ENCODE measurements around the gene NCKIPSD. TPM values are rescaled to one million over a fixed set of nuclear protein-coding genes. Genes with fewer than 3 reads are reported as not detected.

NCKIPSD gene
- total RNA-seq, 1 donor from 2014 or later = 49.8 TPM

DNA sequence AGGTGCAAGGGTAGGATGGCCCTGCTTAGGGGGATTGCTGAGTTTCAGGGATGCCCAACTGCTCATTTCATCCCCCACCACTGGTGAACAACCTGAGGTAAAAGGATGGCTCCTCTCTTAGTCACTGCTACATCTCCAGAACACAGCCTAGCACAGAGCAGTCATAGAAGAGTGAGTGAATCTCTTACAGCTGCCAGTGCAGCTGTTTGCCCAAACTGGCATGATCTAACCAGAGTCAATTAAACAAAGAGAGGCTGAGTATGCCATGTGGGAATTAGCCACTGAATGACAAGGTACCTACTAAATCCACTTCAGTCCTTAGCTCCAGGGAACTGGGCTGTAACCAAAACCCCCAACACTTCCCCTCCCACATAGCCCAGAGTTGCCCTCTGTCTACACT is 6.8 kb upstream of the NCKIPSD start:
- Mint-ChIP-seq H3K27ac (no peak overlapping the region), H3K4me3 (ENCODE audit: low read depth) (no peak overlapping the region), H3K36me3 (ENCODE audit: low read depth) (peaks cover 62% of the 10 kb centered on the region), H3K4me1 (ENCODE audit: low read depth) (peaks cover 4% of the 10 kb centered on the region), H3K27me3 (ENCODE audit: low read depth) (no peaks in the 10 kb centered on the region), H3K9me3 (no peaks in the 10 kb centered on the region)
- intact Hi-C loops (cut with micrococcal nuclease) = no loop called here
- no peak for DNase-seq (ENCODE audit: low spot score)

DNA sequence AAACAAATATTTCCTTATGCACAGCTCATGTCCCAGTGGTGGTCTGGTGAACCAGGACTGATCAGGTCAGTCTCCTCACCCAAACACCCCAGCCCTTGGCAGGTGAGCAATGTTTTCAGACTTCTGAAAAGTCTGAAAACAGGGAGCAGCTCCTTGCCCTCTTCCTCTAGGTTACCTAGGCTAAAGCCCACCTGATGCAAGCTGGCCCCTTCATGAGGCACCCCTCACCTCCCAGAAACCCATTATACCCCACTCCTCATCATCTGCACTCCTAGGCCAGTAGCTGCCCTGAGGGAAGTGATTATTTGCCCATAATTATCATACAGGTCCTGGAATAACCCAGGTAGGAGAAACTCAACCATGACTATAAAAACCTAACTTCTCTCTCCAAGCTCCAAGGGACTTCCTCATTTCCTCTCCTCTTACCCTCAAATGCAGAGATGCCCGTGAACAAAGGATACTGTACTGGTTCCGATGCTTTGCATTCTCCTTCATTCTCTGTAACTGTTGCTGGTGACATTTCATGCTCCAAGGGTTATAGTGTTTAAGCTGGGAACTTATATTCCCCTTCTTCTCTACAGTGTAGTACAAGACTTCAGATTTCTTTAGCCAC is 5.2 kb upstream of the NCKIPSD start:
- Mint-ChIP-seq H3K27me3 (ENCODE audit: low read depth) (no peaks in the 10 kb centered on the region), H3K36me3 (ENCODE audit: low read depth) (peaks cover 57% of the 10 kb centered on the region), H3K4me1 (ENCODE audit: low read depth) (peaks cover 4% of the 10 kb centered on the region), H3K4me3 (ENCODE audit: low read depth) (no peak overlapping the region), H3K27ac (no peak overlapping the region), H3K9me3 (no peaks in the 10 kb centered on the region)
- intact Hi-C loops (cut with micrococcal nuclease) = no loop called here
- DNase-seq (ENCODE audit: low spot score) = no peak

DNA sequence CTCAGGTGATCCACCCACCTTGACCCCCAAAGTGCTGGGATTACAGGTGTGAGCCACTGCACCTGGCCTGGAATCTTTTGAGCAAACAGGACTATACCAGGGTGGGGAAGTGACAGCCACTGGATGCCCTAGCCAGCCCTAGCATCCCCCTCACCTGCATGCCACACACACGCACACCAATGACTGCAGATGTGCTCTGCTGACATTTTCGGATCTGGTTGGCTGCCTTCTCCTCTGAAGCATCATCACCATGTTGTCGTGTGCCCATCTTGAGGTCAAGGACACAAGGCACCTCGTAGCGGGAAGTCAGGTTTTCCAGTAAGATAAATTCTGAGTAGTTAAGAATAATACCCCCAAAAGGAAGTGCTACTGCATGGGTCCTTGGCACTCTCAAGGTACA is 3.7 kb upstream of the NCKIPSD start:
- no peak overlapping the region for H3K27ac Mint-ChIP-seq
- no peak for DNase-seq (ENCODE audit: low spot score)
- no peaks in the 10 kb centered on the region for H3K27me3 Mint-ChIP-seq (ENCODE audit: low read depth)
- no peaks in the 10 kb centered on the region for H3K9me3 Mint-ChIP-seq
- no peak overlapping the region for H3K4me3 Mint-ChIP-seq (ENCODE audit: low read depth)
- H3K36me3 Mint-ChIP-seq (ENCODE audit: low read depth) = peaks cover 46% of the 10 kb centered on the region
- H3K4me1 Mint-ChIP-seq (ENCODE audit: low read depth) = peaks cover 10% of the 10 kb centered on the region
- intact Hi-C loops (cut with micrococcal nuclease) = no loop called here

DNA sequence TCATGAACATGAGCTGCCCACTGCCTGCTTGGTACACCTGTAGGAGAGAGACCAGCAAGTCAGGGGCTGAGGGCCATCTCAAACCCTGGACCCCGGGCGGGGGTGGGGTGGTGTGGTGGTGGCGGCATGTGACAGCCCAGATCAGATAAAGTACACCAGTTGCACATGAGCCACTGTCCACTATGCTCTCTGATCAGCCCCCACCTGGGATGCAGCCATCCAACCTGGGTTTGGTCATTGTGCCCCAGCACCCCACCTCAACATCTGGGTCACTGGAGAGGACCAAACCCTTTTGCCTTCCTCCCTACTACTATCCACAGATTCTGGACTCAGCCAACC is 3.0 kb upstream of the NCKIPSD start:
- H3K4me3 Mint-ChIP-seq (ENCODE audit: low read depth) = no peak overlapping the region
- H3K4me1 Mint-ChIP-seq (ENCODE audit: low read depth) = peaks cover 14% of the 10 kb centered on the region
- H3K36me3 Mint-ChIP-seq (ENCODE audit: low read depth) = peaks cover 43% of the 10 kb centered on the region
- intact Hi-C loops (cut with micrococcal nuclease) = no loop called here
- H3K27ac Mint-ChIP-seq = no peak overlapping the region
- H3K27me3 Mint-ChIP-seq (ENCODE audit: low read depth) = no peaks in the 10 kb centered on the region
- no peak for DNase-seq (ENCODE audit: low spot score)
- no peaks in the 10 kb centered on the region for H3K9me3 Mint-ChIP-seq

DNA sequence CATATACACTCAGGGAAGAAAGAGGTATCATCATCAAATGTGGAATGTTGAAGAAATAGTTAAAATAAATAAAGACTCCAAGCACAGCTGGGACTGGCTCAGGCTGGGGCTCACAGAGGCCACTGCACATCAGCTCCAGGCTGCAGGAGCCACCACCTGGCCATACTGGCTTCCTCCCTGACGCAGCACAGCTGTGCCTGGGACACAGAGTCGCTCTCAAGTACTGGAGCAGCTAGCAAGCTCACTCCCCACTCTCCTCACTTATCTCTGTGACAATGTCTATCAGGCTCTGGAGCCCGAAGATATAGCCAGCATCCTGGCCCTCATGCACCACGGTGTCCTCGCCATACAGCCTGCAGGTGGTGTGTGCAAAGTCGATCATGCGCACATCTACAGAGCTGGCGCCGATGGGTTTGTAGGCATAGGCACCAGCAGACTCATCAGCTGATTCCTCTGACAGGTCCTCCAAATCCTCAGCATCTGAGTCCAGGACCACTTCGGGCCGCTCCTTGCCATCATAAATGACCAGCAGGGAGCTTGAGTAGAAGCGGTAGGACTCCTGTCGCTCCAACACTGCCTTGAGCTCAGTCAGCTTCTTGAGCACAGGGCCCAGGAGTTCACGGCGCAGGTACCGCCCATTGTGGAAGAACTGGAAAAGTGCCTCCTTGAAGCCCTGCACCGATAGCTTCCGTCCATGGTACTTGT is 2.5 kb upstream of the NCKIPSD start:
- no peak overlapping the region for H3K4me3 Mint-ChIP-seq (ENCODE audit: low read depth)

DNA sequence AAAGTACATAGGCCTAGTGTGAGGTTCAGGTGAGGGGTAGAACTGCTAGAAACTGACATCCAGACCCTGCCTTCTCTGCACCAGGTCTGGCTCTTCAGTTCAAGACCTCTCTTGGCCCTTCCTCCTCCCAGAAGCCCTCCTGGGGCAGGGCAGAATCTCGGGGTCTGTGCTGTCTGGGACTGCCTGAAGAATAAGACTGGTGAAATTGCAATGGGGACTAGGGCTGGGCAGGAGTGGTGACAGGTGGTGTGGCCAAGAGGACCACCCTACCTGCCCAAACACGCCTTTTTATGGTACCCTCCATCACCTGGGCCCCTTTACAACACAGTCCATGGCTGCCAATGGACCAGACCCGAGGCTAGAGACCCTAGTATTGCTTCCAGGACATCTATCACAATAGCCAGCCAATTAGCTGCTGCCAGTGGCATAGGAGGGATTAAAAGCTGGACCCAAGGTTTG is 1.5 kb upstream of the NCKIPSD start:
- Mint-ChIP-seq H3K36me3 (ENCODE audit: low read depth) (peaks cover 37% of the 10 kb centered on the region), H3K4me3 (ENCODE audit: low read depth) (no peak overlapping the region), H3K27me3 (ENCODE audit: low read depth) (no peaks in the 10 kb centered on the region), H3K9me3 (no peaks in the 10 kb centered on the region), H3K4me1 (ENCODE audit: low read depth) (peaks cover 15% of the 10 kb centered on the region), H3K27ac (no peak overlapping the region)
- DNase-seq (ENCODE audit: low spot score) = no peak
- intact Hi-C loops (cut with micrococcal nuclease) = no loop called here

More for the DNA sequence above, 2.5 kb upstream of the NCKIPSD start:
- Mint-ChIP-seq H3K27me3 (ENCODE audit: low read depth) (no peaks in the 10 kb centered on the region), H3K27ac (no peak overlapping the region), H3K36me3 (ENCODE audit: low read depth) (peaks cover 39% of the 10 kb centered on the region), H3K4me1 (ENCODE audit: low read depth) (peaks cover 15% of the 10 kb centered on the region), H3K9me3 (no peaks in the 10 kb centered on the region)
- DNase-seq (ENCODE audit: low spot score) = no peak
- intact Hi-C loops (cut with micrococcal nuclease) = no loop called here

DNA sequence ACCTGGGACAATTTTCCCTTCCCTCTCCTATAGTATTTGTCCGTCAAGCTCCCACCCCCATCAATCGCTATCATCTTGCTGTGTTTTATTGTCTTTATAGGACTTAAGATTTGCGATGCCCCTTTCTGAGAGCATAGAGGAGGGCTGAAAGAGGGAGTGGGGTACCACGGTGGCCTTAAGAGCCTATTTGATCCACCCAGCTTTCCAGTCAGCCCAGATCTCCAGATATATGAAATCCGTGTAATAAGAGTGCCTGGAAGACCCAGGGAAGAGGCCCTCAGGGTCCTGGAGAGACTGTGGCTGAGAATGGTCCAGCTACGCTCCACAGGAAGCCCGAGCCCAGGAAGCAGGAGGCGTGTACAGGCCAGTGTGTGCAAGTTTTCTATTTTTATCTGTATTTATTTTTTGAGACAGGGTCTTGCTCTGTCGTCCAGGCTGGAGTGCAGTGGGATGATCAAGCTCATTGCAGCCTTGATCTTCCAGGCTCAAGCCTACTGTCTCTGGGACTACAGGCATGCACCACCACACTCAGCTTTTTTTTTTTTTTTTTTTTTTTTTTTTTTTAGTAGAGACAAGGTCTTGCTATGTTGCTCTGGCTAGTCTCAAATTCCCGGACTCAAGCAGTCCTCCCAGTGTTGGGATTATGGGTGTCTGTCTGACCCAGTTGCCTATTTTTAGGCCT is 964 bp upstream of the NCKIPSD start:
- Mint-ChIP-seq H3K9me3 (no peaks in the 10 kb centered on the region), H3K4me1 (ENCODE audit: low read depth) (peaks cover 15% of the 10 kb centered on the region), H3K4me3 (ENCODE audit: low read depth) (peak overlapping the region; percentile 95), H3K36me3 (ENCODE audit: low read depth) (peaks cover 39% of the 10 kb centered on the region), H3K27me3 (ENCODE audit: low read depth) (no peaks in the 10 kb centered on the region), H3K27ac (peak overlapping the region; percentile 64)
- no peak for DNase-seq (ENCODE audit: low spot score)
- intact Hi-C loops (cut with micrococcal nuclease) = no loop called here

DNA sequence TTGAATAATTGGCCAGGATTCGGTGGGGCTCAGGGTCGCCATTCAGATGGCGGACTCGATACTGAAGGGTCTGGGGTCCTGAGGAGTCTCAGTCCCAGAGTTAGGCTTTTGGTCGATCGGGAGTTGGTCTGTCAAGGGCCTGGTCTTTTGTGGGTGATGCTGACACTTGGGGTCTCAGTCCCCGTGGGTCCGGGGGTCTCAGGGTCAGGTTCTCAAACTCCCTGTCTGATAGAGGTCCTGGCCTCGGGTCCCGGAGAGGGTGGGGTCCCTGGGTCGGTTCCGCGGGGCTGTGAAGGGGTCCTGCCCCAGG is 467 bp downstream of the NCKIPSD start:
- Mint-ChIP-seq H3K9me3 (no peaks in the 10 kb centered on the region), H3K4me1 (ENCODE audit: low read depth) (peaks cover 17% of the 10 kb centered on the region), H3K27me3 (ENCODE audit: low read depth) (no peaks in the 10 kb centered on the region), H3K36me3 (ENCODE audit: low read depth) (peaks cover 45% of the 10 kb centered on the region), H3K27ac (peak overlapping the region; percentile 71), H3K4me3 (ENCODE audit: low read depth) (peak overlapping the region; percentile 95)
- intact Hi-C loops (cut with micrococcal nuclease) = loop anchor here (2.0 kb wide), 2 partner anchors 20 to 32 kb away; partner anchors contain the start of gene IP6K2
- DNase-seq (ENCODE audit: low spot score) = no peak

DNA sequence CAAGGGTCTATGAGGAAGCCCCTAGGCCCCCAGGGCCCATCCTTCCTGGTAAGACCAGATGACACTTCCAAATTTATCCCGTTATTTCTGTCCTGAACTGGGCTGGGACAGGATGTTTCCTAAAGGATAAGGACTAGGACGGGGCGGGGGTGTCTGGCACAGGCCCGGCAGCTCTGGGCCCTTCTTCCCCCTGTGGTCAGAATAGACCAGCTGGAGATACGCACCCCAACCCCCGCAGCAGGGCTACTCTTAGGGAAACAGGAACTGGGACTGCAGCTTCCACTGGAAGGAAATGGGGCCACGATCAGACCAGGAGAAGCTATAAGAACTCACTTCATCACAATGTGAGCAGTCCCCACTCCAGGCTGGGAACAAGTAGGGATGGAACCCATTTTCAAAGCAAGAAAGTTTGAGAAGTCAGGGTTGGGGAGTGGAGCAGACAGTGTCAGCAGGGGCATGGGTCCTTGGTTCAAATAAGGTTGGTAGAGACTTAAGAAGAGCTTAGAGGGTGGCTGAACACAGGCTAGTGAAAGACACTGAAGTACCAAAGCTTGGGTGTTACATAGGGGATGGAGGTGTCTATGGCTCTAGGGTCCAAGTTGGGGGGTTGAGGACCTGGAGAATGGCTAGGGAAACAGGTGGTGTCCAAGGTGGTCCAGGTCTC is 1.1 kb downstream of the NCKIPSD start:
- Mint-ChIP-seq H3K27ac (peak overlapping the region; percentile 89), H3K36me3 (ENCODE audit: low read depth) (peaks cover 43% of the 10 kb centered on the region), H3K27me3 (ENCODE audit: low read depth) (no peaks in the 10 kb centered on the region), H3K4me1 (ENCODE audit: low read depth) (peaks cover 17% of the 10 kb centered on the region), H3K4me3 (ENCODE audit: low read depth) (peak overlapping the region; percentile 95), H3K9me3 (no peaks in the 10 kb centered on the region)
- intact Hi-C loops (cut with micrococcal nuclease) = loop anchor here (2.0 kb wide), 2 partner anchors 20 to 32 kb away; partner anchors contain the start of gene IP6K2
- DNase-seq (ENCODE audit: low spot score) = no peak

DNA sequence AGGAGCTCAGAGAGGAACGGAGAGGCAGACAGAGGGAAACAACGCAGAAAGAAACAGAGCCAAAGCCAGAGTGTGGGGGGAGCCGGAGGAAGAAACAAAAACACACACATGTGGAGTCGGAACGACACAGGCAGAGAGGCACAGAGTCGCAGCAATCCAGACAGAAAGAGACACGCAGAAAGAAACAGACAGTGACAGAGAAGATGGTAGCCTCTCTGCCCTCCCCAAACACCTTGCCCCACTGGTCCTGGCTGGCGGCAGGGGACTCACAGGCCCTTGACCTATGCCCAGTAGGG is 1.7 kb downstream of the NCKIPSD start:
- Mint-ChIP-seq H3K4me3 (ENCODE audit: low read depth) (peak overlapping the region; percentile 95), H3K27ac (peak overlapping the region; percentile 56), H3K27me3 (ENCODE audit: low read depth) (no peaks in the 10 kb centered on the region), H3K9me3 (no peaks in the 10 kb centered on the region), H3K4me1 (ENCODE audit: low read depth) (peaks cover 17% of the 10 kb centered on the region), H3K36me3 (ENCODE audit: low read depth) (peaks cover 48% of the 10 kb centered on the region)
- DNase-seq (ENCODE audit: low spot score) = no peak
- intact Hi-C loops (cut with micrococcal nuclease) = loop anchor here (2.0 kb wide), 2 partner anchors 19 to 33 kb away; partner anchors contain the start of gene IP6K2

DNA sequence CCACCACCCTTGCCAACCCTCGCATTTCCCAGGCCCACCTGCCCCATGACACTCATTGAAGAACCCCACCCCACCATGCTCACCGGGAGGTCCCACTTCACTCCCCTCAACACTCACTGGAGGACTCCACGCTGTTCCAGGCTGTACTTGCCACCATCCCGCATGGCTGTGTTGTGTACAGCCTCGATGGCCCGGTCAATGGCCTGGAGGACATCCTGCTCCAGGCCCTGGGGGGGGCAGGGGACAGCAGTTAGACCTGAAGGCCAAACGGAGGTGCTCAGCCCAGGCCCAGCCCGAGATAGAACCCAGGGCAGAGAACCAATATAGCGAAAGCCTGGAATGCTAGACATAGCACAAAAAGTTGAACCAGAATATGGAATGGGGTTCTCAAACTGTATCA is 2.9 kb downstream of the NCKIPSD start:
- Mint-ChIP-seq H3K27ac (no peak overlapping the region), H3K4me3 (ENCODE audit: low read depth) (no peak overlapping the region), H3K9me3 (no peaks in the 10 kb centered on the region), H3K27me3 (ENCODE audit: low read depth) (no peaks in the 10 kb centered on the region), H3K4me1 (ENCODE audit: low read depth) (peaks cover 17% of the 10 kb centered on the region), H3K36me3 (ENCODE audit: low read depth) (peaks cover 51% of the 10 kb centered on the region)
- intact Hi-C loops (cut with micrococcal nuclease) = no loop called here
- DNase-seq (ENCODE audit: low spot score) = no peak

DNA sequence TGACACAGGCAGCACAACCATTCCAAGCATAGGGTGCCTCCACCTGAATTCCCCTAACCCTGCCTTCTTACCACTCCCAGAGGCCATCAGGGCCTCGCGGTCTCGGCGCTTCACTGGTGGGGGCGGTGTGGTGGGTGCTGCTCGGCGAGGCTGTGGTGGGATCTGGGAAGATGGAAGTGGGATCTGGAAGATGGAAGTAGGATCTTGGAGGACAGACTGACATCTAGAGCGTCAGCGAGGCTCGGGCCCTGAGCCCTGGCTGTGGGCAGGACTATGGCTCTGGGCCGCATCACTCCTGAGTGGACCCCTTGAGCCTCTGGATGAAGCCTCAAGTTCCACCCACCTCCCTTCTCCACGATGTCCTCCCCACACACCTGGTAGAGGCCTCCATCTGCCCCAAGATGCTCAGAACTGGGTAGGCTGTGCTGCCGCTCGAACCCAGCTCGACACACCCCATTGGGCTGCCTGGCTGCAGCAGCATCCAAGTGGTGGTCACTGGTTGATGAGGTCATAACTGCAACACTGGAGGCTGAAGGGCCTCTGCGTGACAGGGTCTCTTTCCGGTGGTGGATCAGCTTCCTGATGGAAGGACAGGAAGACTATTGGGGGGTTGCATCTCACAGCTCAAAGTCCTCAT is 3.6 kb downstream of the NCKIPSD start:
- no peak overlapping the region for H3K4me3 Mint-ChIP-seq (ENCODE audit: low read depth)
- intact Hi-C loops (cut with micrococcal nuclease) = no loop called here
- peaks cover 55% of the 10 kb centered on the region for H3K36me3 Mint-ChIP-seq (ENCODE audit: low read depth)
- H3K27ac Mint-ChIP-seq = no peak overlapping the region
- peaks cover 17% of the 10 kb centered on the region for H3K4me1 Mint-ChIP-seq (ENCODE audit: low read depth)
- H3K27me3 Mint-ChIP-seq (ENCODE audit: low read depth) = no peaks in the 10 kb centered on the region
- H3K9me3 Mint-ChIP-seq = no peaks in the 10 kb centered on the region
- no peak for DNase-seq (ENCODE audit: low spot score)

All from activated T-helper 2 cell treated with anti-CD3 and anti-CD28 coated beads, Interferon-gamma antibody, Interleukin-2, Interleukin-4, amounts not matched to agents 10 μg/mL and 5 μg/mL and 100 μg/mL, durations not matched to agents 14 hours and 24 hours and 36 hours (primary cell).